GM21515 (cell line): Measurements from ENCODE around the gene CCDC136.
A peak's percentile ranks its signal among the peaks of the same experiment; 100 is the strongest.

ENCODE experiments used
- ATAC-seq: cut with Tn5 transposase; IDR thresholded peaks from one replicate; pipeline ENCODE4 v1.9.1; 2021; ENCODE audit not compliant: unreplicated experiment

Gene CCDC136

DNA sequence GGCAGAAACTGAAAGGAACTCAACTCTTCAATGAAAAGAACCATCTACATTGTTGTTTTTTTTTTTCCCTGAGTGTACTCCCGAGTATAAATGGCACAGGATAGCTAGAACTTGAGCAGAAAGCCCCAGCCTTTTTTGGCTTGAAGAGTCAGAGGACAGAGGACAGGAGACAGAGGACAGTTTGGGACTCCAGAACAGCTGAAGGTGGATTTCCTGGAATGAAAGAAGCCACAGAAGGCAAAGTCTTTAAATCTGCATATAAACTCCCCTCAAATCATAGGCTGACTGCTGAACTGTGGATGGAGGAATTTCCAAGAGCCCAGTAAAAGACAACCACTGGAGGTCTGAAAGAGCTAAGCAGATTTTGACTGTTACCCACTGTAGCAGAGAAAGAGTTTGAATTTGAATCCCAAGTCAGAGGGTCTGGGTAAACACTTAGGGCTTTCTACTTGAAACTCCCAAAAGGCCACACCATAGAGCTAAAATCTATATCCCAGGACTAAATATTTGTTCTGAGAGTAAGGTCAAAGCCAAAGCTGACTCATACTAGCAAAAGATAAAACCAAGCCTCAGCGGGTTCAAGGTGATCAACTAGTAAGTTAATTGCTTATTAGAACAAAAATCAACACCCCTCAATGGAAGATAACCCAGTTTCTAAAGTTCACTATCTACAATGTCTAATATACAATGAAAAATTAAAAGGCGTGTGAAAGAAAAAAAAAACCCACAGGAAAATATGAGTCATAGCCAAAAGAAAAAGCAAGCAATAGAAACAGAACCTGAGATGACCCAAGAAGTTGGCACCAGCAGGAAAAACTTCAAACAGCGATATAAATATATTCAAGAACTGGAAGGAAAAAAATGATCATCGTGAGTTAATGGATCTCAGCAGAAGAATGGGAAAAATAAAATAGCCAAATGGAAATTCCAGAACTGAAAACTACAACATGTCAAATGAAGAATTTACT lies 14.3 kb upstream of the CCDC136 start:
- ATAC-seq: no peak

- no peak for ATAC-seq
Measured at GRCh38 chr7:128778946-128779345, 12.8 kb upstream of the CCDC136 start.

DNA sequence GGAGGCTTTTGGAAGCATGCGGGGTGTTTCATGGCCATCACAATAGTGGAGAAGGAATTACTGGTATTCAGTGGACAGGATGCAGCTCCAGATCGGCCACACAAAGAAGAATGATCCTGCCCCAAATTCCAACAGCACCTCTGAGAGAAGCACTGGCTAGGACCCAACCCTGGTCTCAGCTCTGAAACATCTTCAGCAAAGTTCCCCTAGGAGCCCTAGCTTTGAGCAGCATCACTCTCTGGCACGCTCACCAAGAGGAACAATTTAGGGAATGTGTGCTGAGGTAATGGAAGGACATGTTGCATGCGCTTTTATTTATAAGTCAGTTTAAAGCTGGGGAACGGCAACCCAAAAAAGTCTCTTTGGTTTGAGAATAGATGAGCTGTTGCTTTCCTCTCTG lies 10.6 kb upstream of the CCDC136 start:
- no peak for ATAC-seq

DNA sequence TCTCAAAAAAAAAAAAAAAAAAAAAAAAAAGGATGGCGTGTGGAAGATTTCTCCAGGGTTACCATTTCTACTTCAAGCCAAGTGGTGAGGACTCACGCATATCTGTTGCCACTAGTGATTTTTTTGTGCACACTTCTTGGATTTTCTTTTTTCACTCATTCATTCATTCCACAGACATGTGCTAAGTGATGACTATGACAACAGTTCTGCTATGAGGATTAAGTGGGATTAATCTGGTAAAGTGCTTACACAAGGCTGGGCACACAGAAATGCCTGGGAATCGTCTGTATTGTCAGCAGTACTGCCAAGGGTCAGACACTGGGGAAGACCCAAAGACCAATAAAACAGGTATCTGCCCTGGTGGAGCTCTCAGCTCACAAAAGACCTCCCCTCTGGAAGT lies 9.9 kb upstream of the CCDC136 start:
- no peak for ATAC-seq

DNA sequence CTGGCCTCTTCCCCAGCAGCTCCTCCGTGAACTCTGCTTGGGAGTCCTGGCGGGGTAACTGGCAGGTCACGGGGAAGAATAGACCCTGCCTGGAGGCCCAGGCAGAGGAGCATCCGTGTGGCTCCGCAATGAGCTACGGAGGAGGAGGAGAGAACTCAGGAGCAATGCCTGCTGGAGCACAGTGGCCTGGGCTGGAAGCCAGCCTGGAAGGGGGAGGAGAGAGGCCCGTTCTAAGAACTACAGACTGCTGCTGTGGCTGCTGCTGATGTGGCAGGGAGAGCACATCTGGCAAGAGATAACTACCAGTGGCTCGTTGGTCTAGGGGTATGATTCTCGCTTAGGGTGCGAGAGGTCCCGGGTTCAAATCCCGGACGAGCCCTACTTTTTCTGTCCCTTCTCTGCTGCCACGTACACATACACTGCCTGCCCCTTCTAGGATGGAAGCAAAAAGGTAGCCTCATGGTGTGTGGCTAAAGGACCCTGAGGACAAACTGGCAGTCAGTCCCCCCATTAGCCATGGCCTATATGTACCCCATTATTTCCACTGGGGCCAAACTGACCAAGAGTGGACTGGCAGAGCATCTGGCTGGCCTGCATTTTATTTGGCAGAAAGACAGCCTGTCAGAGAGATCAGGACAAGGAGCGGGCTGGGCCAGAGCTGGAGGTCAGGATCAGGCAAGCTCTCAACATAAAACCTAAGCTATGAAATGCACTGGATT lies 8.5 kb upstream of the CCDC136 start:
- no peak for ATAC-seq

DNA sequence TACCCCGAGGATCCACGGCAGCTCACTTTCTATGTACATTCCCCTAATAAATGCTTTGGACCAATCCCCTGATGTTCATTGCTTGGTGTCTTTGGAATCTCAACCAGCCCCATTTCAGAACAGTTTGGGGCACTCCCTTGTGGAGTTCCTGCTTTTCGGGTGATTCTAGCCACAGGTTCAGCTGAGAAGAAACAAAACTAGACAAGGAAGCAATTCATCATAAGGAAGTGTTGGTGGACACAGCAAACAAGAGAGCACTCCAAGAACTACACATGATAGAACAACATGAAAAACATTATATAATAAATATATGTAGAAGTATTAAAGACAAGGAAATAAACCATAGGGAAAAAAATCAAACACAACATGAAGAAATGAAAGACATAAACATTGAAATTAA lies 6.0 kb upstream of the CCDC136 start:
- no peak for ATAC-seq

DNA sequence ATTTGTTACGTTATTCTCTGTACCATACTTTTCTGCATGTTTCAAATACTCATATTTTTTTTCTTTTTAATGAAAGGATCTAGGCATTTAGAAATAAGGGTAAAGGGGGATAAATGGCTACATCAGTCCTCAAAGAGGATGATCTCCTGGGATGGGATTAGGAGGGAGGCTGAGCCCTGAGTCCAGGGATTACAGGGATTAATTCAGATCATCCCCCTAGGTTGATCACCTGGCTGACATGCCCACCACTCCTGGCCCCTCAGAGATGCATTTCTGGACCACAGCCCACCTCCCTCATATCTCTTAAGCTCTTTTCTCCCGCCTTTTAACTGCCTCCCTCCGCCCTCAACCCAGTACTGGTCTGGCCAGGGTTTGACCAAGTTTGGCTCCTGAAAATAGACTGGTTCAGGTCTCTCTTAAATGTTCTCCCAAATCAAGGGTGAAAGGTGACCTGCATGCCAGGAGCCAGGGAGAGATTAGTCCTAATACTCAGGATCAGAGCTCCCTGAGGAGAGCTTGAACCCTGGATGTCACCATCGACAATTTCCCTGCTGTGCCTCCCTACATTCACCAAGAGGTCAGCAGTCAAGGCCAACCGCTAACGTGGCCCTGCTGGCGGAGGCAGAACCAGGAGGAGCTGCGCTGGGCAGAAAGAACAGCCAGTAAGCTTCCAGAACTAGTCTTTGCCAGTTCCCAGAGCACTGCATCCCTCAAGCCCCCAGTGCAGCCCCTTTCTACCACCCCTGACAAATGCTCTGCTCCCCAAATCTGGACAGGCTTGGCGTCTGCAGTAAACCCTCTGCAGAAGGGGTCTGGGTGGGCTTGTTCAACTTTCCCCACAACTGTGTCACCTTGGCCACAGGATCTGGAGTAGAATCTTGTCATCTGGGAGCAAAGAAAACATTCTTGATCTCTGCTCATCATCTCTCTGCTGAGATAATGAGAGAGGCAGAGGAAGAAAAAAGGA lies 3.0 kb upstream of the CCDC136 start:
- no peak for ATAC-seq

DNA sequence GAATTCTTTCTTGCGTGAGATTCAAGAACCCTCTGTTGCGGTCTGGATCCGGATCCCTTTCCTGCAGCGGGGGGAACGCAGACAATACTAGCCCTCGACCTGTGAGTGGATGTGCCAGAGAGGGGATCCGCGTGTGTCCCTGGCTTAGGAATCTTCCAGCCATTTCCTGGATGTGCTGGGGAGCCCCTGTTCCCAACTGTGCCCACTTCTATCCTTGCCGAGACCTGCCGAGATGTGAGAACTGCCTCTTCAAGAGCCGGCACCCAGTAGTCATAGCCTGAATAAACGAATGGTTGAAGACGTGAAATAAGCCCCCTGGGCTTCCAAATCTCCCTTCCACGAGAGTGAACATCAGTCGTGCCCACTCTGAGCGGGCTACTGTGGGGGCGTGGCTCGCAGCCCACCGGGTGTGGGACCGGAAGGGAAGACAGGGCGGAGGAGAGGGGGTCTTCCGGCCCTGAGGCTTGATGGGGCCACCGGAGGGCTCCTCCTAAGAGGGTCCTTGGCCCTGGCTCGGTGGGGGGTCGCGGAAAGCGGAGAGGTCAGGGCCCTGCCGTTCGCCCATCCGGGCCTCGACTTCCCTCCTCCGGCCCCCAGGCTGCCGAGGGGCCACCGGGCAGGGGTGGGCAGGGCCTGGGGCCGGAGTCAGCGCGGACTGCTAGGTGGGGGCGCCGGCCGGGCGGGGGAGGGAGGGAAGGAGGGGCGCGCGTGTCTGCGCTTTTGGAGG lies 1.3 kb upstream of the CCDC136 start:
- ATAC-seq: peak; percentile 22

GRCh38 chr7:128791972-128792327 lies 182 bp downstream of the CCDC136 start:
- no peak for ATAC-seq

GRCh38 chr7:128792471-128793180 lies 858 bp downstream of the CCDC136 start:
- ATAC-seq: no peak

- ATAC-seq: no peak
Measured at GRCh38 chr7:128793181-128793547, 1.4 kb downstream of the CCDC136 start.

DNA sequence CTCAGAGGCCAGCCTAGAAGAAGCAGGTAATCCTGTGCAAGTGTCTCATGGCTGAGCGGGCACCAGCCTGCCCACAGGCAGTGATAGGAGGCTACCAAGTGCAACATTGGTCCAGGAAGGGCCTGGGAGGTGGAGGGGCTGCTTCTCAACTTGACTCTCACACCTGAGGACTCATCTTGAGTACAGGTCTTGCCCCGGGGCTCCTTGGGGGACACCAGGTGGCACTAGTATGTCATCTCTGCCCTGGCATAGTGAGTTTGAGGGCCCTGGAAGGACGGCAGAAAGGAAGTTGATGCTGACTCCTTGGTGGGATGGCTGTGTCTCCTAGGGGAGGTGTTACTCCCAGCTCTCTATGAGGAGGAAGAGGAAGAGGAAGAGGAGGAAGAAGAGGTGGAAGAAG lies 2.3 kb downstream of the CCDC136 start:
- no peak for ATAC-seq

DNA sequence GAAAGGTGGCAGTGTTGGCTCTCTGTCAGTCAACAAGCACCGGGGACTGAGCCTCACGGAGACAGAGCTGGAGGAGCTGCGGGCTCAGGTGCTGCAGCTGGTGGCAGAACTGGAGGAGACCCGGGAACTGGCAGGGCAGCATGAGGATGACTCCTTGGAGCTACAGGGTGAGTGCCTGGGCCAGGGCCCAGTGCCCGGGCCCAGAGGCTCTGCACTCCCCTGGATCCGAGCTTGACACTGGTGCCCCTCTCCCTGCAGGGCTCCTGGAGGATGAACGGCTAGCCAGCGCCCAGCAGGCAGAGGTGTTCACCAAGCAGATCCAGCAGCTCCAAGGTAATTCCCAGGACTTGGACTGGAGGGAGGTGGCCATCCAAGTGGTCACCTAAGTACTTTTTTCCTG lies 2.7 kb downstream of the CCDC136 start:
- ATAC-seq: no peak

GRCh38 chr7:128795129-128795528 lies 3.4 kb downstream of the CCDC136 start:
- ATAC-seq: no peak

DNA sequence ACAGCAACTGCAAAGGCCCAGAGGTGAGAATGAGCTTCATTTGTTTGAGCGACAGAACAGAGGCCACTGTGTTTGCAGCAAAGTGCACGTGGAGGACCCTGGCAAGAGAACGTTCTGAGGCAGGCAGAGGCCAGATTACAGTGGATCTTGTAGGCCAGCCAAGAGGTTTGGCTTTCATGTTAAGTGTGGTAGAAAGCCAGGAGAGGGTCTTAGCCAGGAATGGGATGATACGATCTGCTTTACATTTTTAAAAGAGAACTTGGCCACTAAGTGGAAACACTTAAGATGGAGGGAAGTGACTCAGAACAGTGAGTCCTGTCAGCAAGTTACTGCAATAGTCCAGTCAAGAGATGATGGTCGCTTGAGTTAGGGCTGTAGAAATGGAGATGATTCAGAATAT lies 4.6 kb downstream of the CCDC136 start:
- no peak for ATAC-seq

- ATAC-seq: no peak
Measured at GRCh38 chr7:128799451-128799850, 7.7 kb downstream of the CCDC136 start.

GRCh38 chr7:128800567-128800966 lies 8.8 kb downstream of the CCDC136 start:
- ATAC-seq: no peak

DNA sequence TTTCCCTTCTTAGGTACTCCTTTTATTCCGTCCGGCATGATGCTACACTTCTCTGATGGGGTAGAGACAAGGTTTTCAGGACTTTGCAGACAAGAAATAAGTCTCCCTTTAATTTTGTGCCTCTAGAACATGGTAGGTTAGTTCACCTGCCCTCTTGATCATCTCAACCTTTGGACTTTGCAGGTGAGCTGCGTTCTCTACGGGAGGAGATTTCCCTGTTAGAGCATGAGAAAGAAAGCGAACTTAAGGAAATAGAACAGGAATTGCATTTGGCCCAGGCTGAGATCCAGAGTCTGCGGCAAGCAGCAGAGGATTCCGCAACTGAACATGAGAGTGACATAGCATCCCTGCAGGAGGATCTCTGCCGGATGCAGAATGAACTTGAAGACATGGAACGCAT lies 9.2 kb downstream of the CCDC136 start:
- ATAC-seq: no peak

DNA sequence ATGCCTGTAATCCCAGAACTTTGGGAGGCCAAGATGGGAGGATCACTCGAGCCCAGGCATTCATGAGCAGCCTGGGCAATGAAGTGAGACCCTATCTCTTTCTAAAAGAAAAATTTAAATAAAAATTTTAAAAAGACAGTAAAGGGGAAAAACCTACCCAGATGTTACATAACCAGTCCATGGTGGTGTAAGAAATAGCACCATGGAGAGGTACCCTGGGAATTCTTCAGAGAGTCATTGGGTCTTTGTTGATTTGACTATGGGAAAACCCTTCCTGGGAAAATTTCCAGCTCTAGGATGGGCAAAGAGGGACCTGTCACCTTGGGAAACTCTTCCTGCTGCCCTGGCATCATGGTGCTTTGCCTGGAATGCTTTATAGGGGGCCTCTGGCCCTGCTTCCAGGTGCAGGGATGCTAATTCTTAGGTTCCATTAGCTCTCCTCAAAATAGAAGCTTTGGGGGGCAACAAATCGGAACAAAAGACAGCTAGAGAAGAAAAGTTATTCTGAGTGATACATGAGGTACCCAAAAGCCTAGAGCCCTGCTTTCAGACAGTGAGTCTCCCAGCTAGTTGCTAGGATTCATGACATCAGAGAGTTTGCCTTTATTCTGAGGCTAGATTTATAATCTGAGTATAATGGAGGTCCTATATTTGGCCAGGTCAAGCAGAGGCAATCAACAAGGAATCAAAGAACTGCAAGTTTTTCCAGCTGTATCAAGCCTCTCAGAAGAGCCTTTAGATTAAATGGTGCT lies 10.1 kb downstream of the CCDC136 start:
- no peak for ATAC-seq
